GM18511 (cell line): Measurements from ENCODE around the gene STPG1.
A peak's percentile ranks its signal among the peaks of the same experiment; 100 is the strongest.

ENCODE experiments used
- ATAC-seq: cut with Tn5 transposase; IDR thresholded peaks from one replicate; pipeline ENCODE4 v1.9.1; 2021; ENCODE audit warnings: mild to moderate bottlenecking, moderate library complexity; ENCODE audit not compliant: unreplicated experiment

The STPG1 gene

GRCh38 chr1:24426744-24427544 lies 13.4 kb upstream of the STPG1 start:
- ATAC-seq: no peak

GRCh38 chr1:24425922-24426321 lies 12.3 kb upstream of the STPG1 start:
- ATAC-seq: no peak

DNA sequence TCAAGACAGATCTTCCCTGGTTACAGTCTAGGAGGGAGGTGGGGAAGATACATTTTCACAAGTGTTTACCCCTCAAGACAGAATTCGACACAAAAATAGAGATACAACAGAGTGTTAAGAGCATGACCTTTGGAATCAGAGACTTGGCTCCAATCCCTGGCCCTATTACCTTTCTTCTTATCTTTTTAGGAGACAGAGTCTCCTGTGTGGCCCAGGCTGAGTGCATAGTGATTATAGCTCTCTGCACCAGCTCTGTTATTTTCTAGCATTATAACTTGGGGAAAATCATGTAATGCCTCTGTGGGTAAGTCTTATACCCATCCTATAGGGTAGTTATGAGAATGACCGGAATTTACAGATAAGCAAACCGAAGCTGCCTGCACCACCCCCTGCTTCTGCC lies 11.9 kb upstream of the STPG1 start:
- no peak for ATAC-seq

- ATAC-seq: no peak
Measured at GRCh38 chr1:24424990-24425389, 11.4 kb upstream of the STPG1 start.

DNA sequence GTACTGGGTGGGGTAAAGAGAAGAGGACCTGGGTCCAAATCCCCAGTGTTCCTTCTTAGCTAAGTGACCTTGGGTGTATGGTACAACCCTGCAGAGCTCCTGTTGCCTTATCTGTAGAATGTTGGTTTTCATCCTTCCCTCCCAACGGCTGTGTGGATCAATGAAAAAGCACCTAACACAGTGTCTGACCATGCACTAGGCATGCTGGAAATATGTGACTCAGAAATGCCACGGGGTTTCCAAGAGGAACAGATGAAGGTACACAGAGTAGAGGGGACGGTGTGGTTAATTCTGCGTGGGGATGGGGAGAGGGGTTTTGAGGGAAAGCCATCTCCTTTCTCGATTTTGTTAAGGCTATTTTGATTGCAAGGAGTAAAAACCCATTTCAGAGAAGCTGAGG lies 10.6 kb upstream of the STPG1 start:
- ATAC-seq: no peak

GRCh38 chr1:24421502-24421901 lies 7.9 kb upstream of the STPG1 start:
- ATAC-seq: no peak

DNA sequence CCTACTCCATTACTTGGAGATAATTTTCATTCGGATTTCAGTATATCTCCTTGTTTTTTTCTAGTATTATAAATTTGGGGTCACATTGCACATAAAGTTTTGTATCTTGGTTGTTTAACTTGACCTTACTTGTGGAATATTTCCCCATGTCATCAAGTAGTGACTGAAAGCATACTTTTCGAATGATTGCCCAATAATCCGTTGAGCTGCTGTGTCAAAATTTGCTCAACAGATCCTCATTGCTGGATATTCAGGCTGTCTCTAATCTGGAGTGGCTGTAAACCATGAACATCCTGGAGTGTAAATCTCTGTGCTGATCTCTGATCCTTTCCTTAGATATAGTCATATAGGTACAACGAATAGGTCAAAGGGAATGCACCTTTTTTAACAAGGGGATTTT lies 7.0 kb upstream of the STPG1 start:
- ATAC-seq: no peak

GRCh38 chr1:24418898-24419628 lies 5.5 kb upstream of the STPG1 start:
- no peak for ATAC-seq

GRCh38 chr1:24417681-24418080 lies 4.1 kb upstream of the STPG1 start:
- no peak for ATAC-seq

DNA sequence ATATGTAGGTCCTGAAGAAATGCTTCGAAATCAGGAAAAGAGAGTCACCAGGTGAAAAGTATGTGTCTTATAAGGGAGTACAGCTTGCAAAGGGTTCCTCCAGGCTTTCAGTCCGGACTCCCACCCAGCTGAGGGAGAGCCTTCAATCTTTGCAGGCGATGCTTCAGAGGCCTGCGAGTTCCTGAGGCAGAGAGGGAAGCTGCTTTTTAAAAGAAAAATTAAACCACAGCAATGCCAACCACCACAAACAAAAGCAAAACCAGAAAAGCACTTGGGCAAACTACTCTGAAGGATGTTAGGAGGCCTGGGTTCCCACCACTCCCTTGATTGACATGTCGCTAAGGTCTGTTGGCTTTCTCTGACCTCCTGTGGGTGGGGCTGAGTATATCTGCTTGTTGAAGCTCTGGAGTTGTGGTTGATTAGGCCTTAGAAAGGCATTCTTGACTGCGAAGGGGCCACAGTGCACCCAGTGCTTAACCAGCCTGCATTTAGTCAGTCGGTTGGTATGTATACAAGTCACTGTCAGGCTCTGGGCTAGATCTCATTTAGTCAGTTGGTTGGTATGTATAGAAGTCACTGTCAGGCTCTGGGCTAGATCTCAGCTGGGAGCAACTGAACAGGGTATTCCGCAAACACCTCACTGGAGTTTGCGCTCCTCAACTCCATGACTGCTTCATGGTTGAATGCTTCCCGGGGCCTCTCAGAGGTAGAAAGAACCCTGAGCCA lies 3.2 kb upstream of the STPG1 start:
- ATAC-seq: no peak

- peak; percentile 17 for ATAC-seq
Measured at GRCh38 chr1:24415910-24416665, 2.5 kb upstream of the STPG1 start.

DNA sequence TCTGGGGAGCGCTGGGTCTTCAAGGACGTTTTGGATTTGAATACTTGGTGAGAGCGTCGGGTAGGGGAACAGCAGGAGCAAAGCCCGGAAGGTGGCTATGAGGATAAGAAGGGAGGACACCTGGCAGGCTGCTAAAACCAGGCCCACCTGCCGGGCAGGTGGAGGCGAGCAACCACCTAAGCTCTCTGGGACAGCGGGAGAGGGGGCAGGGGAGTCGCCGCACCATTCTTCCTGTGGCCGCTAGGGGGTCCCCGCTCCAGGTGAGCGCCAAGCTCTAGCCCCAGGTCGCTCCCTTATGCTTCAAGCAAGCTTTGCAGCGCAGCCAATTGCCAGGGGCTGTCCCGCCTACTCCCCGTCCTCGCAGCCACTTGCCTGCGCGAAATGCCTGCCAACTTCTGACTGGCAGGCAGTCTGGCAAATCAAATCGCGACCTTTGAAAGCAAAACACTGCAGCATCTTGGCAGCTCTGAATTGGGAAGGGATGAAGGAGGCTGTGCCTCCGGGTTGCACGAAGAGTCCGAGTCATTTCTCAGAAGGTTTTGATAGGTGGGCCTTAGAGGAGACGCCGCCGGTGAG lies 1.8 kb upstream of the STPG1 start, which contains the start of gene NIPAL3:
TSS of gene NIPAL3 (plus strand) at position 469 of the 576 bp plus-strand sequence. CDS start 3,746 bp downstream, outside the sequence.
- ATAC-seq: peak; percentile 96

GRCh38 chr1:24414775-24415333 lies 1.3 kb upstream of the STPG1 start:
- ATAC-seq: no peak

- ATAC-seq: no peak
Measured at GRCh38 chr1:24412408-24412807, 1.2 kb downstream of the STPG1 start.

DNA sequence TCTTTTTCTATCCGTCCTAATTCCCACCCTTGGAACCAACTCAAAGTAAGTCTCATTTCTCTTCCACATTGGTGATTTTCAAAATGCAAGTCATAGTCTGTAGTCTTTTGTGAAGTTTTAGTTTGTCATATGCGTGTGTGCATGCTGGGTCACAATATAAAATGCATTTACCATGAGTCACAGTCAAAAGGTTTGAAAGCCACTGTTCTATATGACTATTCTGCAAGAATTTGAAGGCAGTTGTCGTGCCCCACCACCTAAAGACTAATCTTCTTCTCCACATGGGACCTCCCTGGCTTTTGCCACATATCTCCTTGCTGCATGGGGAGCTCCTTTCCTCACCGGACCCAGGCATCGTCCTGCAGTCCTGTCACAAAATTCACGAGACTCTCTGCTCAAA lies 1.6 kb downstream of the STPG1 start:
- ATAC-seq: no peak

GRCh38 chr1:24410750-24411149 lies 2.8 kb downstream of the STPG1 start:
- no peak for ATAC-seq

- no peak for ATAC-seq
Measured at GRCh38 chr1:24409535-24409934, 4.0 kb downstream of the STPG1 start.

DNA sequence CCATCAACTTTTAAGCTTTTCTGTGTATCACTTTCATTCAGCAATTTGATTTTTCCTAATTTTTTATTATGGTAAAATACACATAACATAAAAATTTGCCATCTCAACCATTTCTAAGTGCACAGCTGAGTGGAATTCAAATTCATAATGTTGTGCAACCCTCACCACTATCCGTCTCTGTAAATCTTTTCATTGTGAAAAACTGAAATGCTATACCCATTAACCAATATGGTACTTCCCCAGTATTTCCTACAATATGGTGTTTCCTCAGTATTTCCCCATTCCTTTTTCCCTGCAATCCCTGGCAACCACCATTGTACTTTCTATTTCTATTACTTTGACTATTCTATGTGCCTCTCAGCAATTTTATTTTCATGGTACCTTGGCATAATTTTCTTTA lies 6.8 kb downstream of the STPG1 start:
- ATAC-seq: no peak

DNA sequence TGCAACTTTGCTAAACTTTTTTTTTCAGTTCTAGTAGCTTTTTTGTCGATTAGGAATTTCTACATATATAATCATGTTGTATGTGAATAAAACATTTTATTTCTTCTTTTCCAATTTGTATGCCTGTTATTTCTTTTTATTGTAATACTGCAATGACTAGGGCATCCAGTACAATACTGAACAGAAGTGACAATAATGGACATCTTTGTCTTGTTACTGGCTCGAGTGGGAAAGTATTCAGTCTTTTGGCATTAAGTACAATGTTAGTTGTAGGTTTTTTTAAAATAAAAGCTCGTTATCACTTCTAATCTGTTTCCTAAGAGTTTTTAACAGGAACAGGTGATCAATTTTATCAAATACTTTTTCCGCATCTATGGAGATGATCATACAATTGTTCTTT lies 9.8 kb downstream of the STPG1 start:
- no peak for ATAC-seq

GRCh38 chr1:24400065-24400464 lies 13.5 kb downstream of the STPG1 start:
- ATAC-seq: no peak
